NCI-H1092 (cell line): ENCODE measurements around the gene HDAC4.

ENCODE experiments used
- DNase-seq: peaks from one replicate; lab custom pipeline; 2025; lab: John Stamatoyannopoulos, UW

Gene HDAC4

DNA sequence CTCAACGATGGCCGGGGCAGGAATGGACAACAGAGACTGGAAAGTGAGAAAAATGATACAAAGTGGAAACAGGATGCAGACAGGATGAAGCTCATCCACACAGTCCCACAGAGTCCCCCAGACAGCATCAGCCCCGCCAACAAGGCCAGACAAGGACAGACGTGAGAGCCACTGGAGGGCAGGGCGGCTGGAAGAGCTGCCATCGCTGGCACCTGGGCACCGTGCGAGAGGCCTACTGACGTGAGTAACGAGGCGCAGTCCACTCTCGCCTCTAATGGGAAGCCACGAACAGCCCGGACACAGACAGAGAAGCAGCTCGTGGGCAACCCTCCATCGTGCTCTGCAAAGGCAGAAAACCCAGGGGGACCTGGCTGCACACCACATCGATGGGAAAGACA lies 17.1 kb downstream of the HDAC4 start:
- DNase-seq: no peak

DNA sequence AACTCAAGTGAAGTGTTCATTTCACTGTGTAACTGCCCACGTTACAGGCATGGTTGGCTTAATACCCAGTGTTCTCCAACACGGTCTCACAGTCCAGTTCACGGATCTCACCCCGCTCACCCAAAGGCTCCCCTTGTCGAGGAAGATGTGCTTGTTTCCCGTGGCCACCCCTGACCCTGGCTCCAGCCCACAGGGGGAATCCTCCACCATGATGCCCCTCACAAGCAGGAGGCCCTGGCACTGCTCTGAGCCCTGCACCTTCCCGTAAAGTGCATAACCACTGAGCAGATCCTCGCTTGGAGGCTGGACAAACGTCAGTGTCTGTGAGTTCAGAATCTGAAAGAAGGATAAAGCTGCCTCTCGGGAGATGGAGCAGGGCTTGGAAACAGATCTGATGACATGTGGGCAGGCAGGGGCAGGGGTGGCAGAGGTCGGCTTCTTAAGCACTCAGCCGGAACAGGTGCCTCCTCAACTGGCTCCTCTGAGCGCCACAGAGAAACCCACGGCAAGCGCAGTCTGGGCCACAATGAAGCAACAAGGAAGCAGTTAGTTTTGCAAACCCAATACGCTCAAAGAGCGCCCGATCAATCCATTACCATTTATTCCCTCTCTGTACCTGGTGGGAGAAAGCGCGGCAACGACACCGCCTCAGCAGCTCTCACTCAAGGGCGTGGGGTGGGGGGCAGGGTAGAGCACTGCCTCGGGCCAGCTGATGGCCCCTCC lies 17.6 kb downstream of the HDAC4 start:
- DNase-seq: no peak

DNA sequence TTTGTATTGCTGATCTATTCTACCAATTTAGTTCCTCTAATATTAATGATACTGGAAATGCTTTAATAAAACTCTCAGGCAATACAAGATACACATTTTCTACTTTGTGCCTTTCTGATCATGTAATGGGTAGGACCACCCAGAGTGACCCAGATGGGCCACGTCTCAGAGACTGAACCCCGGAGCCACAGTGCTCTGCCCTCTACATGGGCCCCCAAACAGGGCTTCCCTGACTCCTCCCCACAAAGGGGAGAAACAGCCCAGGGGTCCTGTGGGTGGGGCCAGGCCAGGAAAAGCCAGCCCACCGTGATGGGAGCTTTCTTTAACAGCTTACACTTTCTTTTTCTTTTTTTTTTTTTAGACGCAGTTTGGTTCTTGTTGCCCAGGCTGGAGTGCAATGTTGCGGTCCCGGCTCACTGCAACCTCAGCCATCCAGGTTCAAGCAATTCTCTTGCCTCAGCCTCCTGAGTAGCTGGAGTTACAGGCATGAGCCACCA lies 18.4 kb downstream of the HDAC4 start:
- DNase-seq: no peak

DNA sequence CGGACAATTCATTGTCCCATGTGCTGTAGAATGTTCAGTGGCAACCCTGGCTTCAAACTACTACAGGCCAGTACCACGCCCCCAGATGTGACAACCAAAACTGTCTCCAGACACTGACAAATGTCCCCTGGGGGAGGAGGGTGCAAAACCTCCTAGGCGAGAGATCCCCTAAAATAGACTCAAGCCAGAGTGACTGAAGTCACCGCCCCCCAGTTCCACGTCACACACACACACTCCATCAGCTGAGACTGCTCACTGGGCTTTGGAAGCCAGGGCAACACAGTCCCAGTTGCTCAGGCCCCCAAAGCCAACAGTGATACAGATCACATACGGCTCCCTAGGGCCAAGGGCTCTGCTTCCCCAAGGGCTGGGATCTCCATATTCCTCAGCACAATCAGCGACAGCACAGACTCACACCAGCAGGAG lies 19.1 kb downstream of the HDAC4 start:
- DNase-seq: no peak

DNA sequence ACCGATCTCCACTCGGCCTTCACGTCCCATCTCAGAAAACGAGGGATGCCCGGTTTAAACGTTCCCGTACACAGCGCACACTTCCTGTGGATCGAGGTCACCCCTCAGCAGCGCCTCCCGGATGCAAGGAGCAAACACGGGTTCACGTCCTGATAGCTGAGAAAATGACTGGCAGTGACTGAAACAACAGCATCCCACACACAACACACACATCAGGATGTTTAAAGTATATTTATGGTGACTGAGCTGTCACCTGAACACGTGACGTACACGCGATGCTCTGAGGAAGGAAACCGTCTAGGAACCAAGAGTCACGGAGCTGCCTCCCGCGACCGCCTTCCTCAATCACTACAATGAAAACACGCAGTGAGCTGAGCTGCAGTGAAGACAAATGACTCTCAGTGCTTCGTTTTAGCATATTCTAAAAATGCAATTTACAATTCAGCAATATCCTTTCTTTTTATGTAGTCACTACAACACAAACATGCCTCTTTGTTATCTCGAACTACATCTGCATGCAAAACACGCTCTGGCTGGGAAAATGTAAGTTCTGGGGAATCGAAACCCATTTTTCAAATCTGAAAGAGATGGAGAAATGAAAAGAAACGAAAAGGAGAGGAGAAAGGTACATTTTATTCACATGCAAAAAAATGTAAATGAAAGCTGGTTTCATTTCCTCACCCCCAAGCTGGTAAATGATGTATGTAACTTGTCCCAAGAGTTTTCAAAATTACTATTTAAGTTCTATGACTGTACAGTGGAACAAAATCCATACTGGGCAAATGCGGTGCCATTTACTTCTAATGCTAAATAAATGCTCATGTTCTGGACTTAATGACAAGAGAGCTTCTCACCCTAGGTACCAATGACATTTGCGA lies 19.8 kb downstream of the HDAC4 start:
- no peak for DNase-seq

DNA sequence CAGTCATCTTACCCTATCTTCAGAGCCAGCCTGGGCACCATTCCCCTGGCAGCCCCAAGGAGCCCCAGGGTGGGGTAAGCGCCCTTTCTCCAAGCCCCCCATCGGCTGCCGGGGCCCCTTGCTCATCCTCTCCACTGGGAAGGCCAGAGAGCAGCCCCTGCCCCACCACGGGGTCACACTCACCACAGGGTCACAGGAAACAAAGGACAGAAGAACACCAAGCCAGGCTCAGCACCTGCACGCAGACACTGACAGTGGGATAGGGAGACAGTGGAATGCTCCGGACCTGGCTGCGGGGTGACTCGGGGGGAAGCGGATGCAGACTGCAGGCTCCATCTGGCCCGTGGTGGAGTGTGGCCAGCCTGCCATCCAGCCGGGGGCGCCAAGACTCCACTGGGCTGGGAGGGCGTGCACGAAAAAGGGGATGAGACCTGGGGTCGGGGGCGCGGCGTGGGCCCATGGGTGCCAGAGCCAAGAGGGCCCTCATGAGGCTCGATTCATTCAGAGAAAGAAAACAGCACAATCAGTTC lies 21.1 kb downstream of the HDAC4 start:
- DNase-seq: no peak

DNA sequence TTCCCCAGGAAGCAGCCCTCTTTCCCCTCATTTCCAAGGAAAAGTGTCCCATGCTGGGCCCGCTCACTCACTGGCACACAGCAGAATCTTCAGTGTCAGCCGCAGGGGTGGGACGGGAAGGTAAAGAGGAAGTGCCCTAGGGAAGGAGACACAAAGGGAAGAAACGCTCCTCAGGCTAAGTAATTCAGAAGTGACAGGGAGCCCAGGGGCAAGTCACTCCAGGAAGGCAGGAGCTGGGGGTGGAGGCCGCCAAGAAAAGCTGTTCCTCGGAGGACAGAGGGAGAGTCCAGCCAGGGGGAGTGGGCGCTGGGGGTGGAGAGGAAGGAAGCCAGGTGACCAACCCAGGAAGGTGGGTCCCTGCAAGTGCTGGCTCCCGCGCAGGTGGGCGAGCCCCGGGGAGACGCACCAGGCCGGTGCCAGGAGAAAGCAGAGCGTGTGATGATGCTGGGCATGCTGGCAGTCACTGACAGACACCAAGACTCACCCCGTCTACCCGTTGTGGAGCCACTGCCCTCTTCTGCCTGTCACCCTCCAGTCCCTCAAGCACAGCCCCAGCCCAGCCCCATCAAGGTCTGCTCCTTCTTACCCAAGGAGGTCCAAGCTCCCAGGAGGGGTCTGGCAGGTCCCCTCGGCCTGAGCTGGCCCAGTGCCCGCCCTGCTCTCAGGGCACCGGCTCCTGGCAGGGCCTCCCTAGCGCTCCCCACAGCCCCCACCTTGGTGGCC lies 21.7 kb downstream of the HDAC4 start:
- DNase-seq: no peak

DNA sequence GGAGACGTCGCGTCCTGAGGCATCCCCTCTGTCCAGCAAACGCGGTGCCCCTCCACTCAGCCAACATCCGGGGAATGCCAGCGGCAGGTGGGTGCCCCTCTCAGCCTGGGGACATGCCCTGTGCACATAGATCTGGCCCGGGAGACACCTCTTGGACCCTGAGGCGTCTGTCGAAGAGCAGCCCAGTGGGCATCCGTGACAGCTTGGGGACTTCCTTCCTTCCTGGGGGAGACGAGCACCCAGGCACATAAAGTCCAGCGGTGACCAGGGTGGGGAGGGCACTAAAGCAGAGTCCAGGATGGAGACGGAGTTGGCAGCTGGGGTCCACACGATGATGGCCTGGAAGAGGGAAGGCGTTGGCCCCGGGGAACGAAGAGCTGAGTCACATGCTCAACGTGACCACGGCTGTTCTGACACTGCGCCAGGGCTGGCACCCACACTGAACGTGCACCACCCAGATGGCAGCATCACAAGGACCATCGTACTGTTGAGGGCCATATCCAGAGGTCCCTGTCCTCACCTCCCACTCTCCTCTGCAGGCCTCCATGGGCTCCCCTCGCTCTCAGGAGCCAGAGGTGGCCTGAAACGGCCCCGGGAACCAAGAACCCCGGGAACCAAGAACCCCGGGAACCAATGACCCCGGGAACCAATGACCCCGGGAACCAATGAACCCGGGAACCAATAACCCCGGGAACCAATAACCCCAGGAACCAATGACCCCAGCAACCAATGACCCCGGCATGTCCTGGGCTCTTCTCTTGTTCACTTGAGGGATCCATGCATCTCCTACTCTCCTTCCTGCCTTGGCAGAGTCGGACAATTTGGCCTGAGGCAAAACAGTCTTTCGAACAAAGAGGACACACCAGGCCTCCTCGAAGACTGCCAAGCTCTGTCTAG lies 22.6 kb downstream of the HDAC4 start:
- DNase-seq: no peak

DNA sequence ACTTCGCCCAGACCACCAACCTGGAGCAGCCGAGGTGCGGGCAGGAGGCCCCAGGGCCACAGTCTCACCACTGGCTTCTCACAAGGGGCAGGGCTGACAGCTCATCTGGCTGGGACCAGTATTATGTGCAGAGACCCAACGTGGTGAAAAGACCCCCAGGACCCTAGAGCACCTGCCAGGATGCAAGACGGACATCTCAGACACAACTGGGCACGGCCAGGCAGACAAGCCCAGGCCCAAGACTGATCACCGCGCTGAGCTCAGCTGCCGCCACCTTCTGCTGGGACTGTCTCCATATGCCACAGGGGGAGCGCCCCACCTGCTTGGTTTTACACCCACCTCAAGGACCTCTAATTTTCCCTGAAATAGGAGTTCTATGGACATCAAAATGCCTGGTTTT lies 23.2 kb downstream of the HDAC4 start:
- no peak for DNase-seq

DNA sequence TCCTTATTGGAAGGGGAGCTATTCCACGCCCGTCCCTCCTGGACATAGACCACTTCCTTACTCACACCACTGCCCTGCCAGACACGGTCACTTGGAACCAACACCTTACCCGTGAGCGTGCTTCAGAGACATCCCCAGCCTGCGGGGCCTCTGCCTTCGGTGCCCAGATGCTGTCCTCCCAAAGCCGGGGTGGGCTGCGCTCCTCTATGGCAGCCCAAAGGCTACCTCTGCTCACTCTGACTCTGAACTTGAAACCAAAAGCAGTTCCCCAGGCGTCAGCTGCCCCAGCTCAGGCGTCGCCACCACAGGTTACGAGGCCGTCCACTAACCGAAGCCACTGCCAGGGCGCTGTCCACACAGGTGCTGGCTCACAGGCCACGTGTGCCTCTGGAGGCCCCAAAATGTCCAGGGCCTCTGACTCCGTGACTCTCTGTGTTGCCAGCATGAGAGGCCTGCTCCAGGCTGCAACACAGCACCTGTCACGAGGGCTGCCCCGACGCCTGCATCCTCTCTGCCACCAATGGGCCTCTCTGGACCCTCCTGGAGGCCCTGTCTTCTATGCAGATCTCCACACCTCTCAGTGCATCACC lies 23.8 kb downstream of the HDAC4 start:
- no peak for DNase-seq

DNA sequence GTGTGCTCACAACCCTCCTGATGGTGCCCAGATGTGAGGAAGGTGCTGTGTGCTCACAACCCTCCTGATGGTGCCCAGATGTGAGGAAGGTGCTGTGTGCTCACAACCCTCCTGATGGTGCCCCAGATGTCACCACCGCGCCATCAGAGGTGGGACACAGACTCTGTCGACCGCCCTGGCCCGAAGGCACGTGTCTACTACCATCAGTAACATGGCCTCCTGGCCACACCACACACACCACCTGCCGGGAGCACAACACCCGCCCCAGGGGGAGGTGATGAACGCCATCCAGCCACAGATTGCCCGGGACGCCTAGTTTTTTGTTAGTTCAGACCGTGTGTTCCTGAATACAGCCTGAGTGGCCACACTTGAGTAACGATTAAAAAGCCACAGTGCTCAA lies 24.5 kb downstream of the HDAC4 start:
- DNase-seq: no peak

DNA sequence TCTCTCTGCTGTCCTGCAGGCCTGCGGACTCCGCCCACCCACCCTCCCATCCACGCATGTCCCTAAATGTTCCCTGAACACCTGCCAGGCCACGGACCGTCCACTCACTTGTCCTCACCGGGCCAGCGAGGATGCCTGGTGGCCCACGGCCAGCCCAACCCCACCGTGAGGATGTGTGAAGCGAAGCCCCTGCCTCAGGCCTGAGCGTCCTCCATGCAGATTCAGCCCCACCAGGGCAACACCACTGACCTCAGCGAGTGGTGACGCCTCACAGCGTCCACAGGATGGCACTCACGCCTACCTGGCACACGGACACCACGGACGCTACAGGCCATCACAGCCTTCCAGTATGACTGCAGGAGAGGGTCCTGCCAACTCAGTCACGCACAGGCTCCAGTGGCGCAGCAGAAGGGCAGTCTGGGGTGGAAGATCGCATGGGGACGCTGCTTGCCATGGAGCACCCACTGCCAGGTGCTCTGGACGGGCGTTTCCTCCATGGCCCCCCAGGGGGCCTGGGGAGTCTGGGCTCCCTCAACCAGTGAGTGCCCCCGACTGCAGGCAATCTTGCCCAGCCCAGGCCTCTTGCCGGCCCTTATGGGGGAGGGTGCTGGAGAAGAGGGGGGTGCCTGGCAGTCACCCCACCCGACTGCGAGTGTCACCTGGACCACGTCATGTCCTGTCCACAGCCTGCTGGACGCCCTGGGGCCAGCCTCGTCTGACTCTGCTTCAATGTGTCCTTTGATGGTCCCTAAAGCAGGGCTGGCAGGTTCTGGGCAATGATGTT lies 25.4 kb downstream of the HDAC4 start:
- DNase-seq: no peak

DNA sequence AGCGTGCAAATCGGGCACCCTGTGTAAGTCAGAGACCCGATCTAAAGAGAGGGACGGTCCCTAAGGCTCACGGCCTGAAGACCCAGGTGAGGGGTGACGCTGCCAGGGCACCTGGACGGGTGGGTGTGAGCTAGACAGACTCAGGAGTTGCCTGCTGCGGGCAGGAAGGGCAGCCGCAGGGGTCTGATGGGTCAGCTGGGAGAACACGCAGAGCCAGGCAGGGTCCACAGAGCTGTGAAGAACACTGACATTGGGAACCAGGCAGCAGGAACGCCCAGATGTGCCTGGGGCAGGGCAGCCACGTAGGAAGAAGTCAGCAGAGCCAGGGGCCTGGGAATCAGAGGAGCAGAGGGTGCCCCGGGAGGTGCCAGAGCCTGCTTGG lies 25.9 kb downstream of the HDAC4 start:
- DNase-seq: no peak

DNA sequence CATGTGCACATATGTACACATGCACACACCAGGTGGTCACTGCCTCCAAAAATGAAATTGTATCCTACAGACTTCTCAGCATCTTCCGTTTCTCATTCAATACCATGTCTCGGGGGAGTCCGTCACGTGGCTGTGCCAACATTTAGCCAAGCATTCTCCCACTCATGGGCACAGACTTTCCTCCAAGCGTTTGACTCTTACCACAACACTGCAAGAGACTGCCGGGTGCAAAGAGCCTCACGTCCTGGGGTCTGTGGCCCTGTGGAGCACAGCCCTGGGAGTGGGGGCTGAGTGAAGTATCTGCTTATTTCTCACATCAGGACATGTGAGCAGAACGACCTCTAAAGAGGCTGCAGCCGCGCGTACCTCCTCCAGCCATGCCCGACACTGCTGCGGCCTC lies 28.0 kb downstream of the HDAC4 start:
- no peak for DNase-seq

DNA sequence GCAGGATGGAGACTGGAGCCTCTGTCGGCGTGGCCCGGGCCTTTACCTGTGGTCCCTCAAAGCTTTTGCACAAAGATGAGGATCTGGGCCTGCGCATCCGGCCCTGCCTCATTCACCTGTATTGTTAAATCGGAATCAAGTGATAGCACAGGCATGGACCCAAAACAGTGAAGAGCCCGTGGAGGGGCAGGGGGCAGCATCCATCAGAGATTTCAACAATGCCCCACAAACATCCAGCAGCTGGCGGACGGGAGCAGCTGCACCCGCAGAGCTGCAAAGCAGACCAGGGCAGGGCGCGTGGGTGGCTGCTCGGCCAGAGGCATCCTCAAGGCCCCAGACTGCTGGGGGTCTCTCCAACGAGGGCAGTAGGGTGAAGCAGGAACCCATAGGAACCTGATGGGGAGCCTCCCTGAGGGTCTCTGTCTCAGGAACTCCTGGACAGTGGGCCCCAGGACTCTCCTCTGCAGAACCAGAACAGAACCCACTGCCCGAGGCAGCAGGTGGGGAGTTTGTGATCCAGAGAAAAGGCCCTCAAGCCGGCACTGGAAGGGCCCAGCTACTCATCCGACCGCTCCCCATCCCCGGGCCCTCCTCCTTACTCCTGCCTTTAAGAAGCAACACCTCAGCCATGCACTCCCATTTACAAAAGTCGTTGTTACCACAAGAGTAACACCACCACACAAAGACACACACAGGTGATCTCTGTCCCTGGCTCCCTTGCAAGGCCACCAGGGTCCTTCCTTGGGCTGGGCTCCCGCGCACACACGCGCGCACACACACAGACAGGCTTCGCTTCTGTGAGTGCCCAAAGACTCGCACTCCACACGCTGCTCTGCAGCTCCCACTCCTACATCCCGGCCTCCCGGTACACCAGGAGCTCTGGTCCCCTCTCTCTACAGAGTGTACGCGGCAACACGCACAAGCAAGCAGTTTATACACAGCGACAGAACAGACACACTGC lies 28.8 kb downstream of the HDAC4 start:
- DNase-seq: no peak

DNA sequence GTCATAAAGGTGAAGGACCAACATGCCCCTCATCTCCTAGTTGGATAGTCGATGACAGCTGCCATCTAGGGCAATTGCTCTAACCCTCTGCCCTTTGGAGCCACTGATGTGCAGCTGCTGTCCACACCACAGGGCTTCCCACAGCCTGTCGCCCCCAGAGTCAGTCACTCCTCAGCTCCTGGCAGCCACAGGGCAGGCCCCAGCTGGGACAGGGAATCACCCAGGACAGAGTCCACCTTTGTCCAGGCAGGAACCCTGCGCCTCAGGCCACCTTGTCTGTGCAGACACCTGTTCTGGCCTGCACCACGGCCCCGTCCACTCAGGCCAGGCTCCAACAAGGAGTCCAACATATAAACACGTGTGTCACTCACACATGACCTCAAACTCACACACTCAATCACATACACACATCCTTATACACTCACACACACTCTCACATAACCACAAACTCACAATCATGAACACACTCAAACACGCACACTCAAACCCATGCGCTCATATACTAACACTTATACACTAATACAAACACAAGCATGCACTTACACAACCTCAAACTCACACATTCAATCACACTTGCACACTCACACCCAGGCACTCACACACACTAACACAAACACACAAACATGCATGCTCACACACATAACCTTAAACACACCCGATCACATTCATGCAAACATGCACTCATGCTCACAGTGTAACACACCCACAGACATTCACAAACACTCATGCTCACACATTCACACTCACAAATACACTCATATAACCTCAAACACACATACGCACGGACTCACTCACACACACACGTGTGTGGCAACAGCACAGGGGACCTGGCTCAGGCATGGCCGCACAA lies 29.7 kb downstream of the HDAC4 start:
- no peak for DNase-seq

DNA sequence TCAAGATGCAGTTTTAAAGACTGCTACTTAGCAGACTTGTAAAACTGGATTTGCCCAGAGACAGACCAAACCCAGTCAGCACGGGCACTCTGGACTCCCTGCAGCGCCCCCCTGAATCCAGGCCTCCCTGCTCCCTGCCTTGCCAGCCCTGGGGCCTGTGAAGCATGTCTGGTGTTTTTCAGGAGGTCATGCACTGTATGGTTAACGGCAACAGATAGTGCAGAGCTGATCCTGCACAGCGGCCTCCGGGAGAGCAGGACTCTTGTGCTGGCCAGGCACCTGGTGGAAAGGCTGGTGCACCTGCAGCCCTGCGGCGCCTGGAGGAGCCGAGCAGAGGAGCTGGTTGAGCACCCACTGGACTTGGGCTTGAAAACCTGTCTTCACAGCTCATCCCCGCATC lies 30.4 kb downstream of the HDAC4 start:
- no peak for DNase-seq

DNA sequence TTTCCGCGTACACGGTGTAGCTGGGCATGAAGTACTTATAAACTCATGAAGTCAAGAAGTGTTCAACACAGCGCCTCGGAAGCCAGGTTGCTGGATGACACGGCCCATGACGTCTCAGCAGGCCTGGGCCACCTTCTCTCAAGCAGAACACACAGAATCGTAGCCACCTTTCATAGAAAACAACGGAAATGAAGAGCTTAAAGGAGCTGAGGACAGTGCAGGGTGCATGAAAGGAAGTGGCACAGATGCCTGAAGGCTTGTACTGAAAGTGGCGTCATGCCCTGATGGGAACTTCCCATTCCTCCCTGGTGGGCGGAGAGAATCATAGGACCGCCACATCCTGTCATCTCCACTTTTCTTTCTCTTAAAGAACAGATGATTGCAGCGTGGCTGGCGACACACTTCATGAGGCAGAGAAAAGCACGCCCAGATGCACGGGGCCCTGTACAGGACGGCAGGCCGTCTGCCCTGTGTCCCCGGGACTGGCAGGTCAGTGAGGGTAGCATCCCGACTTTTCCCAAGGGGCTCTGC lies 31.1 kb downstream of the HDAC4 start:
- DNase-seq: no peak
